Cardiac muscle cell (in vitro differentiated cells and primary cell): ENCODE data around the gene GTF2H3. TPM values are rescaled to one million over a fixed set of nuclear protein-coding genes. Genes with fewer than 3 reads are reported as not detected.

Experiments used
- DNase-seq, 2 donors: peaks; one replicate each; pipeline versions ENCODE4 v3.0.0 to v3.0.0-alpha.2; 2010 to 2017; ENCODE audit warnings: low read depth in 1 of 2, low spot score in 1 of 2
- H3K27ac ChIP-seq: fragments of 200-600 bp; sonication (generic); 2 replicates; pipeline ENCODE4 v1.5.1; 2016
- H3K27me3 ChIP-seq: fragments of 200-600 bp; sonication (generic); 2 replicates; pipeline ENCODE4 v1.6.0; 2016; ENCODE audit warnings: control low read depth
- H3K36me3 ChIP-seq: fragments of 200-600 bp; sonication (generic); 2 replicates; pipeline ENCODE4 v1.5.1; 2016; ENCODE audit warnings: control low read depth
- H3K4me1 ChIP-seq: fragments of 200-600 bp; sonication (generic); 2 replicates; pipeline ENCODE4 v1.8.1; 2017; ENCODE audit warnings: low read depth, mild to moderate bottlenecking, mixed run types
- H3K4me3 ChIP-seq: fragments of 200-600 bp; sonication (generic); 2 replicates; pipeline ENCODE4 v1.5.1; 2016; ENCODE audit warnings: mild to moderate bottlenecking
- H3K9me3 ChIP-seq: fragments of 200-600 bp; sonication (generic); 2 replicates; pipeline ENCODE4 v1.5.1; 2017; ENCODE audit warnings: low read depth, mild to moderate bottlenecking, control low read depth
- CTCF ChIP-seq: IDR thresholded peaks from 2 replicates; pipeline ENCODE4 v1.5.1; 2012; ENCODE audit warnings: low read depth, mild to moderate bottlenecking, low read length
- polyA plus RNA-seq: library from polyadenylated mRNA; unstranded; fragments of >200 nt; fragmentation: Nextera tagmentation; extraction: Ambion mirVana; gene quantifications from 2 replicates; pipeline ENCODE4 v1.2.1, GENCODE V29; 2016
- total RNA-seq: library from RNA; depleted of rRNA; stranded (reverse); fragments of >200 nt; gene quantifications from 2 replicates; pipeline ENCODE4 v1.2.3, GENCODE V29; 2016

GTF2H3 gene
- total and polyA plus RNA-seq, 2 experiments from 2014 or later: 14.7 to 16.2 TPM

GRCh38 chr12:123608182-123608581 lies 25.4 kb upstream of the GTF2H3 start:
- H3K4me1 ChIP-seq: no peaks in the 10 kb centered on the region
- peaks cover 47% of the 10 kb centered on the region for H3K36me3 ChIP-seq
- no peak for TF ChIP-seq CTCF
- H3K27ac ChIP-seq: peak overlapping the region; percentile 75
- no peaks in the 10 kb centered on the region for H3K9me3 ChIP-seq
- no peak for DNase-seq
- H3K27me3 ChIP-seq: no peaks in the 10 kb centered on the region
- H3K4me3 ChIP-seq: no peak overlapping the region

DNA sequence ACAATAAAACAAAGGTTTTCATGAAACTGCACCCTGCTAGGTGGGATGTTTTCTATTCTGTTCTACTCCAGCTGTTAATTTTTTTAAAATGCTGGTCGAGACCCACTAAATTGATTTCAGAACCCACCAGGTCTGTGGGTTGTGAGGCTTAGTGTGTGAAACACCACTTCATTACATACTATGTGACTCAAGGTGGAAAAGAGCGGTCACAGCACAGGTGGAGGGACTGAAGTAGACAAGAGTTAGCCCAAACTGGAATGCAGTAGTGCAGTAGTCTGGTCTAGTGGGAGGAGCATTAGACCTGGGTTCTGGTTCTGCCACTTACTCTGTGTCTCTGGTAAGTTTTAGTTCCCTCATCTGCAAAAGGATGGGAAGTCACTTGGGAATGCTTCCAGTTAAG lies 19.5 kb upstream of the GTF2H3 start:
- peaks cover 73% of the 10 kb centered on the region for H3K36me3 ChIP-seq
- H3K27ac ChIP-seq: no peak overlapping the region
- no peaks in the 10 kb centered on the region for H3K9me3 ChIP-seq
- no peak for DNase-seq
- H3K4me1 ChIP-seq: no peaks in the 10 kb centered on the region
- no peaks in the 10 kb centered on the region for H3K27me3 ChIP-seq
- no peak overlapping the region for H3K4me3 ChIP-seq
- no peak for TF ChIP-seq CTCF

GRCh38 chr12:123614531-123614930 lies 19.1 kb upstream of the GTF2H3 start:
- no peaks in the 10 kb centered on the region for H3K9me3 ChIP-seq
- H3K27me3 ChIP-seq: no peaks in the 10 kb centered on the region
- DNase-seq: peak in 1 of 2 donors; percentile 73
- H3K4me3 ChIP-seq: no peak overlapping the region
- TF ChIP-seq CTCF: no peak
- no peaks in the 10 kb centered on the region for H3K4me1 ChIP-seq
- H3K36me3 ChIP-seq: peaks cover 73% of the 10 kb centered on the region
- H3K27ac ChIP-seq: no peak overlapping the region

- H3K27me3 ChIP-seq: no peaks in the 10 kb centered on the region
- DNase-seq: no peak
- H3K4me3 ChIP-seq: no peak overlapping the region
- H3K4me1 ChIP-seq: no peaks in the 10 kb centered on the region
- H3K36me3 ChIP-seq: peaks cover 72% of the 10 kb centered on the region
- no peaks in the 10 kb centered on the region for H3K9me3 ChIP-seq
- no peak overlapping the region for H3K27ac ChIP-seq
- TF ChIP-seq CTCF: no peak
Measured at GRCh38 chr12:123617144-123617543, 16.5 kb upstream of the GTF2H3 start.

DNA sequence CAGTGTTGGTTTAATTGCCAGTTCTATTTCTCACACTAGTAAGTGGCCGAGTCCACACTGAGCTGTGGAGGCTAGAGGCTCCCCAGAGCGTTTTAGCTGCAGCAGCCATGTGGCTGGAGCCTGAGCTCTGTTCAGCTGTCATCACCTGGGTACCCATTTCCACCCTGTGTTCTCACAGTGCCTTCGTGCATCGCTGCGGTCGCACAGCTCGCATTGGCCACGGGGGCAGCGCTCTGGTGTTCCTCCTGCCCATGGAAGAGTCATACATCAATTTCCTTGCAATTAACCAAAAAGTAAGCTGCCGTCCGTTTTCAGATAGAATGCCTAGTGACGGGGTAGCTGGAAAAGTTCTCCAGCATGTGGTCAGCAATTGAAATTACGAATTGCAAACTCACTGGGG lies 16.0 kb upstream of the GTF2H3 start:
- Histone ChIP-seq H3K4me1 (no peaks in the 10 kb centered on the region), H3K27me3 (no peaks in the 10 kb centered on the region), H3K36me3 (peaks cover 73% of the 10 kb centered on the region), H3K4me3 (no peak overlapping the region), H3K27ac (no peak overlapping the region), H3K9me3 (no peaks in the 10 kb centered on the region)
- no peak for TF ChIP-seq CTCF
- DNase-seq: no peak

DNA sequence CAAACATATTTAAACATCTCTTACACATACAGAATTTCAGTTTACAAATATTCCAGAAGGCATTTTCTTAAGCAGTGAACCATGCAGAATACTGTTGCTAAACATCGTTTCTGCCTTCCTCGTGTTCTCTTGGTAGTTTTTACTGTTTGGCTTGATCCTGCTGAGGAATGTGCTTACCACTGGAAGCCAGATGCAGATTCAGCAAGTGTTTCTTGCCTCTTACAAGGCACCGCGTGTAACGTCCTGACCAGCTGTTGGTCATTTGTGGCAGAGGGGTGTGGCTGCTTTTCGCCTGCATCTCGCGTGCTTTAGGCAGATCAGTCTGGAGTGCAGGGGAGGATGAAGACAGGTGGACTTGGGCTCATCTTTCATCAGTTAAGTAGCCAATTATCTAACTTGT lies 12.5 kb upstream of the GTF2H3 start:
- Histone ChIP-seq H3K36me3 (peaks cover 64% of the 10 kb centered on the region), H3K27ac (no peak overlapping the region), H3K9me3 (no peaks in the 10 kb centered on the region), H3K27me3 (no peaks in the 10 kb centered on the region), H3K4me3 (no peak overlapping the region), H3K4me1 (no peaks in the 10 kb centered on the region)
- TF ChIP-seq CTCF: no peak
- DNase-seq: no peak
